Thoracic aorta (tissue), 2 donors: ENCODE measurements around the gene IL7R. TPM values are rescaled to one million over a fixed set of nuclear protein-coding genes. Genes with fewer than 3 reads are reported as not detected.
A peak's percentile ranks its signal among the peaks of the same experiment; 100 is the strongest.

Experiments used
- ATAC-seq: fragments of 150-250 bp; one replicate; pipeline ENCODE4 v1.8.0; 2017; ENCODE audit warnings: low read depth; ENCODE audit not compliant: insufficient number of reproducible peaks, low FRiP score
- DNase-seq: peaks from one replicate; pipeline ENCODE4 v3.0.0-alpha.2; 2020; ENCODE audit warnings: low spot score
- H3K27ac ChIP-seq, 2 donors: fragments of 200-600 bp; sonication (generic); 1 replicate in 1 of 2; 2 replicates in 1 of 2; pipeline ENCODE4 v1.5.1; 2016; ENCODE audit warnings: mild to moderate bottlenecking in 2 of 2, moderate library complexity in 2 of 2
- H3K27me3 ChIP-seq: fragments of 200-600 bp; sonication (generic); replicated peaks from 2 replicates; pipeline ENCODE4 v1.6.0; 2016; ENCODE audit warnings: mild to moderate bottlenecking; ENCODE audit not compliant: insufficient read depth
- H3K36me3 ChIP-seq: fragments of 200-600 bp; sonication (generic); one replicate; pipeline ENCODE4 v1.5.1; 2016
- H3K4me1 ChIP-seq, 2 donors: fragments of 200-600 bp; sonication (generic); 1 replicate in 1 of 2; 2 replicates in 1 of 2; pipeline versions ENCODE4 v1.5.1 to v1.6.0; 2016; ENCODE audit warnings: low read depth in 2 of 2, mild to moderate bottlenecking in 1 of 2; ENCODE audit not compliant: control insufficient read depth in 1 of 2
- H3K4me3 ChIP-seq: fragments of 200-600 bp; sonication (generic); 2 replicates; pipeline ENCODE4 v1.5.1; 2016; ENCODE audit warnings: mild to moderate bottlenecking
- H3K9me3 ChIP-seq: fragments of 200-600 bp; sonication (generic); 2 replicates; pipeline ENCODE4 v1.5.1; 2016
- CTCF ChIP-seq: fragments of 200-600 bp; sonication (generic); IDR thresholded peaks from one replicate; pipeline ENCODE4 v1.5.1; 2019; ENCODE audit warnings: antibody characterized with exemption
- total RNA-seq, 2 donors: library from RNA; depleted of rRNA; stranded (reverse); fragments of >200 nt; gene quantifications; one replicate each; pipeline versions ENCODE4 v1.1.0 to v1.2.3, GENCODE V29; 2016

IL7R gene
- total RNA-seq, 2 donors from 2014 or later = 12.7 to 20.5 TPM

- ATAC-seq = no peak
- TF ChIP-seq CTCF = no peak
- no peaks in the 10 kb centered on the region for H3K27me3 ChIP-seq
These were observed 65.8 kb downstream of the IL7R start for GRCh38 chr5:35922468-35922867.

GRCh38 chr5:35924122-35924949 is 67.6 kb downstream of the IL7R start:
- no peak for DNase-seq
- H3K27me3 ChIP-seq = no peaks in the 10 kb centered on the region
- no peak for ATAC-seq

More at GRCh38 chr5:35922468-35922867, 65.8 kb downstream of the IL7R start:
- no peak for DNase-seq
- H3K36me3 ChIP-seq = no peaks in the 10 kb centered on the region
- no peaks in the 10 kb centered on the region for H3K4me1 ChIP-seq
- no peak overlapping the region for H3K27ac ChIP-seq
- no peaks in the 10 kb centered on the region for H3K9me3 ChIP-seq
- H3K4me3 ChIP-seq = no peak overlapping the region

GRCh38 chr5:35924950-35925722 is 68.4 kb downstream of the IL7R start:
- no peaks in the 10 kb centered on the region for H3K4me1 ChIP-seq
- DNase-seq (no peak), ATAC-seq (no peak)
- H3K27me3 ChIP-seq = no peaks in the 10 kb centered on the region
- TF ChIP-seq CTCF = no peak
- no peaks in the 10 kb centered on the region for H3K36me3 ChIP-seq
- H3K4me3 ChIP-seq = no peak overlapping the region
- H3K27ac ChIP-seq = no peak overlapping the region
- H3K9me3 ChIP-seq = no peaks in the 10 kb centered on the region

More at GRCh38 chr5:35924122-35924949, 67.6 kb downstream of the IL7R start:
- no peak for TF ChIP-seq CTCF
- Histone ChIP-seq H3K9me3 (no peaks in the 10 kb centered on the region), H3K4me1 (no peaks in the 10 kb centered on the region), H3K36me3 (no peaks in the 10 kb centered on the region), H3K27ac (no peak overlapping the region), H3K4me3 (no peak overlapping the region)

GRCh38 chr5:35926389-35927051 is 69.8 kb downstream of the IL7R start:
- ATAC-seq (peak; percentile 34), DNase-seq (no peak)
- Histone ChIP-seq H3K27ac (no peak overlapping the region), H3K4me1 (no peaks in the 10 kb centered on the region), H3K27me3 (no peaks in the 10 kb centered on the region), H3K4me3 (no peak overlapping the region), H3K9me3 (no peaks in the 10 kb centered on the region), H3K36me3 (no peaks in the 10 kb centered on the region)
- TF ChIP-seq CTCF = peak; percentile 69

Other genes starting within 250 kb of the IL7R start
- 10 to 100 TPM in 1 of 2 donors, 1 to 10 TPM in 1; 1.9 to 16.2 TPM for gene SPEF2, start 239.0 kb upstream of the IL7R start, total RNA-seq
- gene CAPSL, start 81.7 kb downstream of the IL7R start, total RNA-seq = not detected
- not detected for gene UGT3A1, start 134.5 kb downstream of the IL7R start, total RNA-seq
- gene UGT3A2, start 210.0 kb downstream of the IL7R start, total RNA-seq = not detected